ENCODE data around the gene EBF3.
"Not testable (repeated sequence)": the region's sequence is repeated elsewhere in the genome, so short reads cannot be mapped to it uniquely, and the experiment has no call there.

EBF3 gene

DNA sequence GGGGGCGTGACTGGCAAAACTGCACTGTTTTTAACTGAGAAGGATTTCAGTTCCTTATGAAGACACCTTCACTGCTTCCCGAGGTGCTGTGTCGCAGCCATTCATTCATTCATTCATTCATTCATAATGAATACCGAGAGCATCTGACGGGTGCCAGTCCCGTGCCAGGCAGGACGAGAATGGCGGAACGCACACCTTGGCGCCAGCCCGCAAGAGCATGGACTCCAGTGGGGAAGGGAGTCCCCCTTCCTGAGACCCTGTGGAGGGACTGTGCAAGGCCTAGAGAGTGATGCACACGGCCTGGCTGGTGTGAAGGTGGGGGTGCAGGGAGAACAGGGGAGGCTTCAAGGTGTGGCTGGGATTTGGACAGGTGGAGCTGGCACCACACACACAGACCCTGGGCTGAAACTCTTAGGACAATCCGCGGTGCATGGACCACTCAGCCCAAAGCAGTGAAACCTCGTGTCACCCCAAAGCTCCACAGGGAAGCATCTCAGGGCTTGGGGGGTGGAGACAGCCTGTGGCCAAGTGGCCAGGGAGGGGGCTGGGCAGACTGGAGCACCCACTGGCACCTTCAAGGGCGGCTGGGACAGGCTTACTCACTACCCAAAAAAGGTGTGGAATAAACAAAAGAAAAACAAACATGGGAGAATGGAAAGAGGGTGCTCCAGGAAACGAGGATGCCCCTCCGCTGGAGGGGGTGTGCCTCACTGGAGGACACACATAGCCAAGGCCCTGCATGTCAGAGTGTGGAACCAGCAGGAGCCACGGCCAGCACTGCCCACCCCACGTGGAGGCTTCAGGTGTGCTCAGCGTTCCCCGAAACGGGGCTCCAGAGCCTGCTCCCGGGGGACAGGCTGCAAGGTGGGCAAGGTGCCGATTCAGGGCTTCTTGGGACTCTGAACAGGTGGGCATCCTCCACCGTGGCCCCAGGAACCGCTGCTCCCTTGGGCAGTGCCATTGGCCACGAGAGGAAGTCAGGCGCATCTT is 37.7 kb downstream of the EBF3 start:
- DNase-seq (ENCODE audit: low spot score), result no peak

DNA sequence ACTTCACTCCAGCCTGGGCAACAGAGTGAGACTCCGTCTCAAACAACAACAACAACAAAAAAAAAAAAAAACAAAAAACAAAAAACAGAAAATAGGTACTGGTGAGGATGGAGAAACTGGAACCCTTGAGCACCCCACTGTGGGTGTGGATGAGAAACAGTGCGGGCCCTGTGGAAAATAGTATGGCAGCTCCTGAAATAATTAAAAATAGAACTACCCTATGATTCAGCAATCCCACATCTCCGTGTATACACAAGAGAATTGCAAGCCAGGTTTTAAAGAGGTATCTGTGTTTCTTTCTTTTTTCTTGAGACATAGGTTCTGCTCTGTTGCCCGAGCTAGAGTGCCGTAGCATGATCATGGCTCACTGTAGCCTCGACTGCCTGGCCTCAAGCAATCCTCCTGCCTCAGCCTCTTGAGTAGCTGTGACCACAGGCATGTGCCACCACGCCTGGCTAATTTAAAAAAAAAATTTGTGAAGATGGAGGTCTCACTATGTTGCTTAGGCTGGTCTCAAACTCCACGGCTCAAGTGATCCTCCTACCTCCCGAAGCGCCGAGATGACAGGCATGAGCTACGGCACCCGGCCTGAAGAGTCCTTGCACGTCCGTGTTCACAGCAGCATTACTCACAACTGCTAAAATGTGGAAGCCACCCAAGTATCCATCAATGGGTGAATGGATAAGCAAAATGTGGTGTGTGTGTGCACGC is 39.5 kb downstream of the EBF3 start:
- DNase-seq (ENCODE audit: low spot score), result no peak

DNA sequence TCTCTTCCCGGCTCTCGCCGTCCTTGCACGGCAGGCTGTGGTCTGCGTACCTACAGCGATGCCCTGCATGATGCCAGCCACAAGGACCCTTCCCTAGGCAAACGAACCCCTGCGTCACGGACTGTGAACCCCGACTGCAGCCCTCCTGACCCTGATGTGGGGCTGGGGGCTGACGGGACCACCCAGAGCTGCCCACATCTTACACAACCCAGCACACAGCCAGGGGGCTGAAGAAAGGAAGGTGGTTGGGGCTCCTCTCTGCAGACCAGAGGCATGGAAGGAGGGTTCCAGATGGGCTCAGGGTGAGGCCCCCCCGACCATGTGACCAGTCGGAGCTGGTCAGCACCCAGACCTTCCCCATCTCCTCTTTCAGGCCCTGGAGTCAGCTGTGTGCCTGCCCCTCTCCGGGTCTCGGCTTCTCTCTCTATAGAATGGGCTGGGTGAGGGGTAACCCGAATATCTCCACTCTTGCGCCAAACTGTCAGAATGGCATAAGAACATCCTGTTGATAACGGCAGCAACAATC is 41.4 kb downstream of the EBF3 start:
- DNase-seq (ENCODE audit: low spot score), result no peak

DNA sequence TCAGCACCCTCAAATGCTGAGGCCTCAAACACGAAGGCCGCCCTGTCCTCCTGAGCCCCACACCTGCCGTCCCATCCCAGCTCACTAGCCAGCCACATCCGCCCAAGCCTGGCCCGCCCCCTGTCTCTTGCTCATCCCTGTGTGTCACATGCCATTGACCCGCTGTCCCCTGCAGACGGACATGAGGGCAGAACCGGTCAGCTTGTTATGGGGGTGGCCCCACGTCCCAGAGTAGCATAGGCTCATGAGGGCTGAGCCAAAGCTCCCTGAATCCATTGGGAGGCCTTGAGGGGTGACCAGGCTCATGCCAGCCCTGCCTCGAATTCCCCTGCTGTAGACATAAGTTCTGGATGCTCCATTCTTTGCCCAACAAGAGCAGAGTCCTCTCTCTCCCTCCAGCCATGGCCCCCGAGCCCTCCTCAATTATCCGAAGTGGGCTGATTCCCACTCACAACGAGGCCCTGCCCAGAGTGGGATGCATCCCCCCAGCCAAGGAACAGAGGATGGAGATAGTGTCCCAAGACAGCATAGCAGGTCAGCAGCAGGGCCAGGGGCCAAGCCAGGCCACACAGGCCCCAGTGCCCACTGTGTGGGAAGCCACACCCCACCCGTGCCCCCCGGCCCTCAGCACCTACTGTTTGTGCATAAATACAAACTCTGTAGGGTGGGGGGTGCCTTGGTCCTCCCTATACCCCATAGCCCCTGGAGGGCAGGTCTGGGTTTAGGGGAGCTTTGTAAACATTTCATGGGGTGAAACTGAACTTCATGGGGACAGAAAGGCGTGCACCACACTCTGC is 42.1 kb downstream of the EBF3 start:
- no peak for DNase-seq (ENCODE audit: low spot score)

DNA sequence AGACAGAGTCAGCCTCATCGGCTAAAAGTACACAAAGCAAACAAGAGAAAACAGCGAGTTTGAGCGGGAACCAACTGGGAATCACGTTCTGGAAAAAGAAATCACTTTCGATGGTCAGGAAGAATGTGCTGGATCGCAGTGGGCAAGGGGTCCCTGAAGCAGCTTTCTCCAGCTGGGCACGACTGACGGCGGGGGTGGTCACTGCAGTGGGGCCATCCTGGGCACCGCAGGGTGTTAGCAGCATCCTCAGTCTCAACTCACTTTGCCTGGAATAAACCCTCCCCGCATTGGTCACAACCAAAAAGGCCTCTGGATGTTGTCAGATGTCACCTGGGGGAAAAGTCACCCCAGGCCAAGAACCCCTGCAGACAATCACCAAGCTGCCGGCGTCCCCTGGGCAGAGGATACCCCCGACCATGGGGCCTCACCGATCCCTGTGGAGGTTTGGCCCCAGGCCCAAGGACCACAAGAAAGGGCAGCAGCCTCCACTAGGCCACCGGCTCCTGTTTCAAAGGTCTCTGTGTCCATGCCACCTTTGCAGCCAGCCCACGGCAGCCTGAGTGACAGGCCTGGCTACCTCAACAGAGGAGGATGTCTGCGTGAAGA is 42.9 kb downstream of the EBF3 start:
- no peak for DNase-seq (ENCODE audit: low spot score)

DNA sequence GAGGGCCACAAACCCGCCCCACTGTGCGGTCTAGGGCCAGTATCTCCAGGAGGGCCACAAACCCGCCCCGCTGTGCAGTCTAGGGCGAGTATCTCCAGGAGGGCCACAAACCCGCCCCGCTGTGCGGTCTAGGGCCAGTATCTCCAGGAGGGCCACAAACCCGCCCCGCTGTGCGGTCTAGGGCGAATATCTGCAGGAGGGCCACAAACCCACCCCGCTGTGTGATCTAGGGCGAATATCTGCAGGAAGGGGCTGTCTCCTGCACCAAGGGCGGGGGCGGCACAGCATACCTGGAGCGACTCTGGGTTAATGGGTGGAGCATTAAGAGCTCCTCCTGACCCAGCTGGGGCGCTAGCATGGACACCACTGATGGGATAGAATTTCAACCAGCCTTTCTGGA is 43.9 kb downstream of the EBF3 start:
- DNase-seq (ENCODE audit: low spot score), result not testable (repeated sequence)

DNA sequence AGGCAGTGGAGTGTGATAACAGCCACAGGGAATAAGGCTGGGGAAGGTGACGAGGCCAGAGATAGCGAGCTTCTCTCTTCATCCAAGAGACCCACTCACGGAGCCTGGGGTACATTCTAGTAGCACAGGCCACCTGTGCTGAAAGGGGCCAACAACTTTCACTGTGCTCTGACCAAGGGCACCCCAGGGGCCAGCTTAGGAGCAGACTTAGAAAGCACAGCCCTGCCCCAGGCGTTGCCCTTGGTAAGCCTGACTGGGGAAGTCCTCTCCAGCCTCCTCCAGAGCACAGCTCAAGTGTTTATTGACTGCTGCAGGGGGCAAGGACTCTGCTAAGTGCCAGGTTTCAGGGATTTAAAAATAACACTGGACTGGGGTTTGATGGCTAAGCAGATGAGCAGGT is 44.7 kb downstream of the EBF3 start:
- no peak for DNase-seq (ENCODE audit: low spot score)

DNA sequence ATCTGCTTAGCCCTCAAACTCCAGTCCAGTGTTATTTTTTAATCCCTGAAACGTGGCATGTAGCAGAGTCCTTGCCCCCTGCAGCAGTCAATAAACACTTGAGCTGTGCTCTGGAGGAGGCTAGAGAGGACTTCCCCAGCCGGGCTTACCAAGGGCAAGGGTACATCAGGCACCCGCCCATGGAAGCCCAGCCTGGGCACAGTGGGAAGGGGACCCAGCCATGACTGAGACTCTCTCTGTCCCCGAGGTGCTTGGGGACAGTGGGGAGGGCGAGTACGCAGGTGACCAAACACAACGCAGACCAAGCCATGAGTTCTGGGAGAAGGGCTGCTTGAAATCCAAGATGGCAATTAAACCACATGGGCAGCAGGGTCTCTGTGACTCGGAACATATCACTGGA is 45.2 kb downstream of the EBF3 start:
- DNase-seq (ENCODE audit: low spot score), result no peak

DNA sequence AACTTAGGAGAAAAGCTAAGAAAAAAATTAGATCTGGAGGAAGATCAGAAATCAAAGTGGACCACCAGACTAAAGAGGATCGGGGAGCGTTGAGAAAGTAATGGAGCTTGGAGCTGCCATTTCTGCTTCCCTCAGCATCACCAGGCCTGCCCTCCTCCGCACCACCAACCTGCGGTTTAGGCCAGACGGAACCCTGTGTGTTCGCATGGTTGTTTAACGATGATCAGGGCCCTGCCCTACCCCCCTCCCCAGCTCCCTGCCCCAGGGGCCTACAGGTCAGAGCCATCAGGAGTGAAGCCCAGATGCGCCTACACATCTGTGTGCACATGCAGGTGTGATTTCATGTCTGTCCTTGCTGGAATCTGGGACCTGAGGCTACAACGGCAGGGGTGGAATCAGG is 45.7 kb downstream of the EBF3 start:
- DNase-seq (ENCODE audit: low spot score), result no peak

DNA sequence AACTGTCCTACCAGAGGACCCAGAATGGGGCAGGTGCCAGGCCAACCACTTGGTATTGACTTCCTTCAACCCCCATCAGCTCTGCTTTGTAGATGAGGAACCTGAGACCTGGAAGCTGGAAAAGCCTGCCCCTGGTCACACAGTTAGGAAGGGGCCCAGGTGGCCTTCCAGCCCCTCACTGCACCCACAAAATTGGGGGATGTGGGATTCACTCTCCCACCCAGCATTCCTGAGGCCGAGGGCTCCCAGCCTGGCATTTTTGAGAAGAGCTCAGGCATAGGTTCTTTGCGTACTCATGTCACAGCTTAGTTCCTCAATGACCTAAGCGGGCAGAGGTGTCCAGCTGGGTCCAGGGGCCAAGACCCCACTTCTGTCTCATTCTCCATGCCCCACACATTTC is 46.1 kb downstream of the EBF3 start:
- no peak for DNase-seq (ENCODE audit: low spot score)

DNA sequence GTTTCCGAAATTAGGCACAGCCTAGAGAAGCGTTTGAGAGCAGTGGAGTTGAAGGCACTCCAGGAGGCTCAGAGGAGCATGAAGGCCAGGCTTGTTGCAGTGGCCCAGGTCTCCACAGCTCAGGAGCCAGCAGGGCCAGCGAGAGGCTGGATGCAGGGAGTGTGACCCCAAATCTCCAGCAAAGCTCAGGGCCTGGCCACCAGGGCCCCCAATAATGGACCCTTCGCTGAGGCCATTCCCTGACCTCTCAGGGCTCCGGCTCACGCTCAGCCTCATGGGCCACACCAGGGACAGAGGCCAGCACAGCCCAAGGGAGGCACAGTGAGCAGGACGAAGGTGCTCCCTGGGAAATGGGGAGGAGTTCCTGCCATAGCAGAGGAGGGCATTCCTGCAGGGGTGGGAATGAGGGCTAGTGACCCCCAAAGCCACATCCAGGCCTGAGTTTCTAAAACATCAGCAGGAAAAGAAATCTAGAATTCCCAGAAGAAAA is 47.5 kb downstream of the EBF3 start:
- DNase-seq (ENCODE audit: low spot score), result no peak

DNA sequence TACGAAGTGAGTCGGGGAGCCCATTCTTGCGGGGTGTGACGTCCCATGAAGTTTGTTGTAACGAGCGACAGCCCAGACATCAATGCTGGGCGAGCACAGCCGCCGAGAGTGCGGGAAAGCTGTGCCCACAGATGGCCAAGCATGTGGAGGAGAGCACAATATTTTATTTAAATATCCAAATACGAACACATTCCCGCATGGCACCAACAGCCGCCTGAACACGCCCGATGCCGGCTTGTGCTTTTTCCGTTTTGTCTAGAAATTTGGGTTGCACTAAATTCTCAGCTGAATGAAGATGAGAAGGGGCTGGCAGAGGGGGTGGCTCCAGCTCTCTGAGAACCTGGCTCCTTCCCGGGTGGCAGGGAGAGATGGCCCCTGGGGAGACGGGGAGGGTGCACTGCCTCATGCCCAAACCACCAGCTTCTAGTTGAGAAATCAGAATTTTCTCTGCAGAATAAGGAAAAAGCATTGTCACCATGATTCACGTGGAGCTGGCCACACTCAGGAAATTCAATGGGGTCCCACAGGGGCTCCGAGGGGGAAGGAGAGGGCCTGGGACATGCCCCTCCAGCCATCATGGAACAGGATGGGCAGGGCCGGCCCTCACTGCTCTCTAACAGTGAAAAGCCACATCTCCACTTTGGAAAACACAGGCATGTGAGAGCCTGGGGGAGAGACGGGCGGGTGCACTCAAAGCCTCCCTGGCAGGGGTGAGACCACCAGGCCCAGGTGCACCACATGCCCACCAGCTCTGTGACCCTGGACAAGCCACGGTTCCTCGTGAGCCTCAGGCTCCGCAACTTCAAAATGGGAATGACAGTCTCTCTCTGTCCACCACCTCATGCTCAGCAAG is 48.3 kb downstream of the EBF3 start:
- no peak for DNase-seq (ENCODE audit: low spot score)

DNA sequence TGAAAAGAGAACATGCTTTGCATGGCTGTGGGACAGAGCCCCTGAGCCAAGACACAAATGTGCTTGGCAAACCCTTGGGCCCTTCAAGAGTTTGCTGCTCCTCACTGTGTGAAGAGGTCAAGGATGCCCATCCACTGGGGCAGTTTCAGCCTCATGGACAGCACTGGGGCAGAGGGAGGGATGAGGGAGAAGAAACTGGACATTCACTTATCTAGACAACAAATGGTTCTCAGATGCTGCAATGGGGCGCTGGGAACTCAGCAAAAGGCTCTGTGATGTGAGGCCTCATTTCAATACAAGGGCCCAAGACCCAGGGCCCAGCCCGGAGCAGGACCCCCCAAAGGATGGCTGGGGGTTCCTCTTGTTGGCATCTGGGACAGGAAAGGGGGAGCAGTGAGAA is 49.1 kb downstream of the EBF3 start:
- no peak for DNase-seq (ENCODE audit: low spot score)

DNA sequence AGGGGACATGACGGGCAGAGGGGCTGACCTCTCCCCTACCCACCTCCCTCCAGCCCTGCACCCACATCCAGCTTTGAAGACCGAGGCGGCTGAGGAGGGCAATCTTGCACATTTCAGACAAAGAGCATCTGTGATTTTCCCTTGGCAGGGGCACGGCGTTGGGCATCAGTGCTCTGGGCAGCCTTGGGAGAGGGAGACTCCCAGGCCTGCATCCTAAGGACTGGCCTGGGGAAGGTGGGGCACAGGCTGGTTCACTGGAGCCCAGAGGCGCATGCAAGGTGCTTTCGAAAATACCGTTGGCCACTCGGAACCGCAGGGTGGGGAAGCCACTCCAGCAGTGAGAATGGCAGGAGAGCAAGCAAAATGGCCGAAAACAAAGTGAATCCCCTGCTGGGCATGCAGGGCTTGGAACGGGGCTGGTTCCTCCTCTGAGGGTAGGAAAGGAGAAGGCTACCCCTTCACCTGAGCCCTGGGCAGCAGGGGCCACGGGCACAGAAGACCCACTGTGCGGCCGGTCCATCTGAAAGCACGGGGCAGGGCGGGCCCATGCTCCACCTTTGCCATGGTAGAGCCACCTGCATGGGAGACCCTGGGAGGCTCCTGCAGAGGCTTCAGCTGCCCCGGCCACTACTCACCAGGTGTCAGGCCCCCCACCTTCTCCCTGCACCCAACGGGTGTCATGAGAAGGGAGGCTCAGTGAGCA is 49.8 kb downstream of the EBF3 start:
- DNase-seq (ENCODE audit: low spot score), result no peak

DNA sequence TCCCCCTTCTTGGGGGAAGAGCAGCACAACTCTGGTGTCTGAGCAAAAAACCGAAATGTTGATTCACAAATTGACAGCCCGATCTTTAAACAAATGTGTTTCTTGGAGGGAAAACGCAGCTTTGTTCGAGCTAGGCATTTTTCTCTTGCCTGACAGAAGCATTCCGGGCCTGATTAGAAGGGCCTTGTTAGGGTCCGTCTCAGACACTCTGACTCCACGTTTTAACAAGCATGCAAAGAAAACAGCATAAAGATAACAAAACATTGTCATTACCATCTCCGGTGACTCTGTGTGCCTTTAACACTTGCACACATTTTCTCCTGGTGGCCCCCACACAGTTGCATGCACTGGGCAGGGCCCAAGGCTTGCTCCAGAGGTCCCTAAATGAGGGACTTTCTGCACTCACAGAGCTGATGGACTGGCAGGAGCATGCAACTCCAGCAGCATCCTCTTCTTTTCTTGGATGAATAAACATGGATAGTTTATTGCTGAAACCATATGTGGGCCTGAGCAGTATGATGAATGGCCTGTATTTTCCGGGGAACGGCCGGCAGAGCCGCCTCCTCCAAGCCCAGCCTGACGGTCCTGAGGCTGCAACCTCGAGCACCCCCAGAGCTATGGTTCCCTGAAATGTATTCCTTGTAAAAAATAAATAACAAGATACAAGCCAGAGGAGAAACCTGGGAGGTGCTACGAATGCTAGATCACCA is 50.9 kb downstream of the EBF3 start:
- no peak for DNase-seq (ENCODE audit: low spot score)

DNA sequence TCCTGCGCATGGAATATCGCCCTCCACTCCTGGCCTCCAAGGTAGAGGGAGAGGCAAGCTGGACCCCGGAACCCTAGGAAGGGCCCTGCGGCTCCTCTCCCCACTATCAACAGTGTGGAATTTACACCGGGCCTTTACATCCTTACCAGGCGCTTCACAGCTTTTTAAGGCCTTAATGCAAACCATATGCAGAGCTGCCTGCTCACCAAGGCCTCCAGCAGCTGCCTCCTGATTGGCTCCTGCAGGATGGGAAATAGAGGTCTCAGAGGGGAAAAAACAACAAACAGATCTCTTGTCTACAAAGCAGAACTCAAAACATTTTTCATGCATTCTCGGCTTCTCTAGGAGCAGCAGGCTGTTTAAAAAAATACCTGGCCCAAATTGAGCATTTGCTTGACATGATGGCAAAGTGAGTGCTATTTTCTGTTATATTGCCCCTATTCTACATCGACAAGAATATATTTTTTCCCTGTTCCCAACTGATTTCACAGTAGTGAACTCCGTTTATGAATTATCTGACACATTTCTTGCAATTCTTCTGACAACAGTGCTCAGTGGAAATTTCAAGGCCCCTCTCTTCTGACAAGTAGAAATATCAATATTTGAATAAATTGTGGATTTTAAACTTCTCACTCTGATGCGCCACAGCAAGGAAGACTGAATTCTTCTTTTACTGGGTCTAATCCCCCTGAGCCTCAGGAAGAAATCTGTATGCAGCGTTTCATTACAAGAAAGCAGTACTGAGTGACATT is 51.7 kb downstream of the EBF3 start:
- no peak for DNase-seq (ENCODE audit: low spot score)

DNA sequence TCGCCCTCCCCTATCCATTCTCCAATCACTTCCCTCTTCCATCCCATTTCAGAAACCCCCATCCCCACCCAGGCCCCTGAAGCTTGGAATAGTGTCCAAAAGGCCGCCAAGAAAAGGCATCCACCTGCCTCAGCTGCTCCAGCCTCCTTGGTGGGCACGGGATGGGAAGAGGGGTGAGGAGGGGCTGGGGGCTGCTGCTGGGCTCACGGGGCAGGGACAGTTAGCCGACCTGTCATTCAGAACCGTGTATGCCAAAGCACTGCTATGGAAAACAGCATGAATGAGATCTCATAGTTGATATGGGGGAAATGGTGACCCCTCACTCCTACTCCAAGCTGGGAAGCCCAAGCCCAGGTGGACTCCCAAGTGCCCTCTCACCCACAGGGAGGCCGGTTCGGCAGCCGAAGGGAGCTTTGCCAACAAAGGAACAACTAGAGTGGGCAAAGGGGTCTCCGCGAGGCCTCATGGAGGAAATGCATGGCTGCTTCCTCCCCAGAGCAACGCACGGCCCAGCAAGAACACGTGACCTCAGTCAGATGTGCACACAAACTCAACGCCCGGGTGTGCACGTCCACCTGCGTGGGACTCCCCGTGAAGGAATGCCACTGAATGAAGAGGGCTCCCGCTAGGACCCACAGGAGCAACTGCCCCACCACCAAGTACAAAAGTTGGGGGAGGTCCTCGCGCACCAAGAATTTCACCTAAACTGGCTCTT is 52.5 kb downstream of the EBF3 start:
- no peak for DNase-seq (ENCODE audit: low spot score)

DNA sequence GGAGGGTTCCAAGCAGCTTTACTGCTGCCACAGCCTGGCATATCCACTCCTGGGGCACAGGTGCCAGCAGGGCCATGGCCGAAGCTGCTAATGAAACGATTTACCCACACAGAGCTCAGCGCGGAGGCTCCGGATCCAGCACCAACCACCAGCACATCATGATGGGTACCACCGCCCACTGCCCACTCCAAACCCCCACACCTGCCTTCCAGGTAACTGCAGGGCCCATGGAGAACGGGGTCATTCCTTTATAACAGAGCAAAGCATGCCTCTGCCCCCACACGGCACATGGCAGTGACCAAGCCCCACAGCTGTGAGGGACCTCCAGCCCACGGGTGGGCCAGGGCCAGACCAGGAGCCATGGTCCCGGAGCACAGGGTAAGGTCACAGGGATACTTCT is 53.2 kb downstream of the EBF3 start:
- DNase-seq (ENCODE audit: low spot score), result no peak

Data from pons (tissue), 1 donor.